ENCODE measurements around the gene LRFN3.
"Not testable (repeated sequence)": the region's sequence is repeated elsewhere in the genome, so short reads cannot be mapped to it uniquely, and the experiment has no call there.

LRFN3 gene

GRCh38 chr19:35908010-35908441 lies 28.1 kb upstream of the LRFN3 start, which contains the start of gene TYROBP (continued):
- TF ChIP-seq CSRNP3 (CRISPR knock-in tag; IDR thresholded peaks at IDR 0.05) (no peak), RARB (CRISPR knock-in tag; IDR thresholded peaks at IDR 0.05) (no peak), BACH2 (CRISPR knock-in tag; IDR thresholded peaks at IDR 0.05; ENCODE audit: borderline replicate concordance) (no peak)

- TF ChIP-seq ZFP3 (CRISPR knock-in tag; IDR thresholded peaks at IDR 0.05) = no peak
- no peak for TF ChIP-seq TOX (CRISPR knock-in tag; IDR thresholded peaks at IDR 0.05; ENCODE audit: borderline replicate concordance)
- ATAC-seq = no peak
Observed at GRCh38 chr19:35908973-35909683, 27.0 kb upstream of the LRFN3 start.

- ATAC-seq = no peak
Observed at GRCh38 chr19:35909684-35910035, 26.5 kb upstream of the LRFN3 start.

GRCh38 chr19:35910355-35910754 lies 25.8 kb upstream of the LRFN3 start:
- ATAC-seq = not testable (repeated sequence)

More at GRCh38 chr19:35909684-35910035, 26.5 kb upstream of the LRFN3 start:
- TF ChIP-seq GLIS3 (CRISPR knock-in tag; IDR thresholded peaks at IDR 0.05) = no peak
- no peak for TF ChIP-seq ZNF565 (CRISPR knock-in tag; conservative IDR thresholded peaks at IDR 0.05; ENCODE audit: low read depth)
- TF ChIP-seq CSDC2 (CRISPR knock-in tag; IDR thresholded peaks at IDR 0.05) = no peak

- no peak; the same call in 2 of the 3 replicates for ATAC-seq
- no peak for TF ChIP-seq TCF4 (CRISPR knock-in tag; IDR thresholded peaks at IDR 0.05; ENCODE audit: borderline replicate concordance)
- no peak for TF ChIP-seq ZNF70 (CRISPR knock-in tag; IDR thresholded peaks at IDR 0.05)
- no peak for TF ChIP-seq ZNF8 (CRISPR knock-in tag; IDR thresholded peaks at IDR 0.05)
Observed at GRCh38 chr19:35911173-35911572, 25.0 kb upstream of the LRFN3 start.

- ATAC-seq = no peak
- TF ChIP-seq CSRNP3 (CRISPR knock-in tag; IDR thresholded peaks at IDR 0.05) (no peak), ESRRG (CRISPR knock-in tag; IDR thresholded peaks at IDR 0.05) (no peak), PPARA (CRISPR knock-in tag; IDR thresholded peaks at IDR 0.05; ENCODE audit: borderline replicate concordance) (no peak), ZC3H10 (CRISPR knock-in tag; IDR thresholded peaks at IDR 0.05) (no peak), OSR1 (CRISPR knock-in tag; IDR thresholded peaks at IDR 0.05) (no peak), CSDC2 (CRISPR knock-in tag; IDR thresholded peaks at IDR 0.05) (no peak), TCF4 (CRISPR knock-in tag; IDR thresholded peaks at IDR 0.05; ENCODE audit: borderline replicate concordance) (no peak), ZNF565 (CRISPR knock-in tag; conservative IDR thresholded peaks at IDR 0.05; ENCODE audit: low read depth) (no peak), SNAI2 (CRISPR knock-in tag; IDR thresholded peaks at IDR 0.05) (no peak), BACH2 (CRISPR knock-in tag; IDR thresholded peaks at IDR 0.05; ENCODE audit: borderline replicate concordance) (no peak), ZNF70 (CRISPR knock-in tag; IDR thresholded peaks at IDR 0.05) (no peak), ISL1 (CRISPR knock-in tag; IDR thresholded peaks at IDR 0.05) (no peak), CREB5 (CRISPR knock-in tag; IDR thresholded peaks at IDR 0.05; ENCODE audit: low read depth) (no peak), RARB (CRISPR knock-in tag; IDR thresholded peaks at IDR 0.05) (no peak), ARNTL (CRISPR knock-in tag; IDR thresholded peaks at IDR 0.05; ENCODE audit: borderline replicate concordance, low read depth) (no peak), GLIS3 (CRISPR knock-in tag; IDR thresholded peaks at IDR 0.05) (no peak)
Observed at GRCh38 chr19:35911790-35912189, 24.4 kb upstream of the LRFN3 start.

- no peak for ATAC-seq
- TF ChIP-seq ZFP3 (CRISPR knock-in tag; IDR thresholded peaks at IDR 0.05) (no peak), CSDC2 (CRISPR knock-in tag; IDR thresholded peaks at IDR 0.05) (no peak), ARNTL (CRISPR knock-in tag; IDR thresholded peaks at IDR 0.05; ENCODE audit: borderline replicate concordance, low read depth) (no peak), TSHZ2 (CRISPR knock-in tag; IDR thresholded peaks at IDR 0.05) (no peak), ZNF8 (CRISPR knock-in tag; IDR thresholded peaks at IDR 0.05) (no peak), PATZ1 (CRISPR knock-in tag; IDR thresholded peaks at IDR 0.05; ENCODE audit: borderline replicate concordance) (no peak), BACH2 (CRISPR knock-in tag; IDR thresholded peaks at IDR 0.05; ENCODE audit: borderline replicate concordance) (no peak), GLIS3 (CRISPR knock-in tag; IDR thresholded peaks at IDR 0.05) (no peak), ZC3H10 (CRISPR knock-in tag; IDR thresholded peaks at IDR 0.05) (no peak)
Observed at GRCh38 chr19:35913589-35913988, 22.6 kb upstream of the LRFN3 start.

Measured in SK-N-SH treated with all-trans-retinoic acid at 6 μM for 48 hours (cell line).